Panc1 (cell line): ENCODE measurements around the gene DCAF4. TPM values are rescaled to one million over a fixed set of nuclear protein-coding genes. Genes with fewer than 3 reads are reported as not detected.

Source experiments
- ATAC-seq: fragments of 200-7000 bp; cut with Tn5 transposase; 2 replicates; pipeline ENCODE4 v1.9.1; 2020; ENCODE audit warnings: mild to moderate bottlenecking, moderate library complexity
- BruUV-seq: library from RNA; stranded (reverse); fragments of 400-500 nt; replicated peaks from 2 replicates; lab custom pipeline; 2021; lab: Mats Ljungman, UMichigan
- CTCF ChIA-PET: fragments of 300-600 bp; sonication (Branson Sonifier 250); formaldehyde crosslinking; loops from one replicate; lab custom pipeline; 2022; ENCODE audit warnings: antibody characterized with exemption; lab: Charles Lee
- POLR2A ChIA-PET: fragments of 300-600 bp; sonication (Branson Sonifier 250); formaldehyde crosslinking; loops from one replicate; lab custom pipeline; 2022; ENCODE audit warnings: antibody characterized with exemption; lab: Charles Lee
- DNase-seq: peaks from one replicate; pipeline ENCODE4 v3.0.0-alpha.2; 2010; ENCODE audit warnings: low read depth, low spot score
- H3K27ac ChIP-seq: 2 replicates; pipeline ENCODE4 v1.5.1; 2011; ENCODE audit warnings: mild to moderate bottlenecking, low read length, inconsistent platforms
- H3K27me3 ChIP-seq: fragments of 200-500 bp; sonication (Bioruptor generic); 2 replicates; pipeline ENCODE4 v1.6.0; 2014; ENCODE audit warnings: low read length, inconsistent platforms; ENCODE audit not compliant: control insufficient read depth, insufficient read depth
- H3K36me3 ChIP-seq: fragments of 200-500 bp; sonication (Bioruptor generic); 2 replicates; pipeline ENCODE4 v1.5.1; 2014; ENCODE audit warnings: inconsistent platforms, mild to moderate bottlenecking, low read length, moderate library complexity; ENCODE audit not compliant: control insufficient read depth, insufficient read depth
- H3K4me1 ChIP-seq: 2 replicates; pipeline ENCODE4 v1.5.1; 2011; ENCODE audit warnings: inconsistent platforms, mild to moderate bottlenecking, low read length, moderate library complexity; ENCODE audit not compliant: control insufficient read depth, insufficient read depth
- H3K4me3 ChIP-seq, 2 experiments: 2 replicates each; pipeline ENCODE4 v1.5.1; 2011 to 2012; ENCODE audit warnings: low read depth in 2 of 2, low read length in 2 of 2, mild to moderate bottlenecking in 2 of 2, inconsistent platforms in 1 of 2, moderate library complexity in 1 of 2
- H3K9me3 ChIP-seq: fragments of 200-500 bp; sonication (Bioruptor generic); 2 replicates; pipeline ENCODE4 v1.5.1; 2014; ENCODE audit warnings: low read depth, mild to moderate bottlenecking, inconsistent platforms, low read length, moderate library complexity; ENCODE audit not compliant: control insufficient read depth, insufficient read depth
- POLR2AphosphoS5 ChIP-seq: IDR thresholded peaks from 2 replicates; pipeline ENCODE4 v1.6.1; 2012; ENCODE audit warnings: mild to moderate bottlenecking, low read depth, low read length, moderate library complexity
- SIN3A ChIP-seq: IDR thresholded peaks from 2 replicates; pipeline ENCODE4 v1.6.1; 2012; ENCODE audit warnings: low read depth, mild to moderate bottlenecking, low read length, moderate library complexity, borderline replicate concordance; ENCODE audit not compliant: insufficient read depth
- TCF7L2 ChIP-seq: IDR thresholded peaks from 2 replicates; pipeline ENCODE4 v1.6.1; 2011; ENCODE audit warnings: mild to moderate bottlenecking, low read depth, low read length, inconsistent platforms
- in situ Hi-C: cut with HindIII; loops from 2 replicates; pipeline ENCODE4 v1.10.0; 2016; ENCODE audit warnings: low sequenced_read_pairs, low pct_unique_long_range_greater_than_20kb
- intact Hi-C: fragments of 100-400 bp; cut with micrococcal nuclease; formaldehyde crosslinking; loops from one replicate; pipeline ENCODE4 v1.10.0; 2022; ENCODE audit not compliant: unreplicated experiment
- total RNA-seq: library from RNA; stranded (reverse); gene quantifications from one replicate; pipeline ENCODE4 v1.2.1, GENCODE V29; 2021; ENCODE audit not compliant: unreplicated experiment
- TF ChIP-seq, protein P1 (sequence below), 2 experiments: IDR thresholded peaks; 2 replicates each; pipeline ENCODE4 v1.6.1; 2011 to 2012; ENCODE audit warnings: low read depth in 2 of 2, control low read depth in 1 of 2, low read length in 1 of 2, mild to moderate bottlenecking in 1 of 2, moderate library complexity in 1 of 2; ENCODE audit not compliant: insufficient read depth in 1 of 2
- TF ChIP-seq, protein P2 (sequence below): fragments of 450-650 bp; IDR thresholded peaks from 2 replicates; pipeline ENCODE4 v1.5.1; 2017; ENCODE audit warnings: mild to moderate bottlenecking

DCAF4 gene
- total RNA-seq, 1 experiment from 2014 or later = 18.2 TPM

- no peak for DNase-seq
- no peak for ATAC-seq
- ChIA-PET CTCF (no interaction called here), POLR2A (no interaction called here)
- no TSS peak for BruUV-seq
- H3K9me3 ChIP-seq = no peaks in the 10 kb centered on the region
- no peaks in the 10 kb centered on the region for H3K4me1 ChIP-seq
- no peak for TF ChIP-seq POLR2AphosphoS5
- TF ChIP-seq SIN3A = no peak
- TF ChIP-seq, protein P1, sequence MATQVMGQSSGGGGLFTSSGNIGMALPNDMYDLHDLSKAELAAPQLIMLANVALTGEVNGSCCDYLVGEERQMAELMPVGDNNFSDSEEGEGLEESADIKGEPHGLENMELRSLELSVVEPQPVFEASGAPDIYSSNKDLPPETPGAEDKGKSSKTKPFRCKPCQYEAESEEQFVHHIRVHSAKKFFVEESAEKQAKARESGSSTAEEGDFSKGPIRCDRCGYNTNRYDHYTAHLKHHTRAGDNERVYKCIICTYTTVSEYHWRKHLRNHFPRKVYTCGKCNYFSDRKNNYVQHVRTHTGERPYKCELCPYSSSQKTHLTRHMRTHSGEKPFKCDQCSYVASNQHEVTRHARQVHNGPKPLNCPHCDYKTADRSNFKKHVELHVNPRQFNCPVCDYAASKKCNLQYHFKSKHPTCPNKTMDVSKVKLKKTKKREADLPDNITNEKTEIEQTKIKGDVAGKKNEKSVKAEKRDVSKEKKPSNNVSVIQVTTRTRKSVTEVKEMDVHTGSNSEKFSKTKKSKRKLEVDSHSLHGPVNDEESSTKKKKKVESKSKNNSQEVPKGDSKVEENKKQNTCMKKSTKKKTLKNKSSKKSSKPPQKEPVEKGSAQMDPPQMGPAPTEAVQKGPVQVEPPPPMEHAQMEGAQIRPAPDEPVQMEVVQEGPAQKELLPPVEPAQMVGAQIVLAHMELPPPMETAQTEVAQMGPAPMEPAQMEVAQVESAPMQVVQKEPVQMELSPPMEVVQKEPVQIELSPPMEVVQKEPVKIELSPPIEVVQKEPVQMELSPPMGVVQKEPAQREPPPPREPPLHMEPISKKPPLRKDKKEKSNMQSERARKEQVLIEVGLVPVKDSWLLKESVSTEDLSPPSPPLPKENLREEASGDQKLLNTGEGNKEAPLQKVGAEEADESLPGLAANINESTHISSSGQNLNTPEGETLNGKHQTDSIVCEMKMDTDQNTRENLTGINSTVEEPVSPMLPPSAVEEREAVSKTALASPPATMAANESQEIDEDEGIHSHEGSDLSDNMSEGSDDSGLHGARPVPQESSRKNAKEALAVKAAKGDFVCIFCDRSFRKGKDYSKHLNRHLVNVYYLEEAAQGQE (IDR thresholded peaks at IDR 0.05; ENCODE audit: insufficient read depth in 1 of 2, low read depth in 2 of 2, low read length in 1 of 2) = no peak
- TF ChIP-seq TCF7L2 = no peak
- TF ChIP-seq, protein P2, sequence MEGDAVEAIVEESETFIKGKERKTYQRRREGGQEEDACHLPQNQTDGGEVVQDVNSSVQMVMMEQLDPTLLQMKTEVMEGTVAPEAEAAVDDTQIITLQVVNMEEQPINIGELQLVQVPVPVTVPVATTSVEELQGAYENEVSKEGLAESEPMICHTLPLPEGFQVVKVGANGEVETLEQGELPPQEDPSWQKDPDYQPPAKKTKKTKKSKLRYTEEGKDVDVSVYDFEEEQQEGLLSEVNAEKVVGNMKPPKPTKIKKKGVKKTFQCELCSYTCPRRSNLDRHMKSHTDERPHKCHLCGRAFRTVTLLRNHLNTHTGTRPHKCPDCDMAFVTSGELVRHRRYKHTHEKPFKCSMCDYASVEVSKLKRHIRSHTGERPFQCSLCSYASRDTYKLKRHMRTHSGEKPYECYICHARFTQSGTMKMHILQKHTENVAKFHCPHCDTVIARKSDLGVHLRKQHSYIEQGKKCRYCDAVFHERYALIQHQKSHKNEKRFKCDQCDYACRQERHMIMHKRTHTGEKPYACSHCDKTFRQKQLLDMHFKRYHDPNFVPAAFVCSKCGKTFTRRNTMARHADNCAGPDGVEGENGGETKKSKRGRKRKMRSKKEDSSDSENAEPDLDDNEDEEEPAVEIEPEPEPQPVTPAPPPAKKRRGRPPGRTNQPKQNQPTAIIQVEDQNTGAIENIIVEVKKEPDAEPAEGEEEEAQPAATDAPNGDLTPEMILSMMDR = no peak
- peaks cover 16% of the 10 kb centered on the region for H3K27me3 ChIP-seq
- no peak overlapping the region for H3K4me3 ChIP-seq
- intact Hi-C loops = no loop called here
- H3K36me3 ChIP-seq = no peaks in the 10 kb centered on the region
- in situ Hi-C loops = no loop called here
- H3K27ac ChIP-seq = no peak overlapping the region
Observed at GRCh38 chr14:72888636-72889201, 37.5 kb upstream of the DCAF4 start.

GRCh38 chr14:72889366-72889765, 36.9 kb upstream of the DCAF4 start:
- intact Hi-C loops = no loop called here
- CTCF ChIA-PET = no interaction called here
- POLR2A ChIA-PET = no interaction called here

More at GRCh38 chr14:72889366-72889765, 36.9 kb upstream of the DCAF4 start:
- BruUV-seq = no TSS peak
- ATAC-seq (no peak), DNase-seq (no peak)
- H3K27me3 ChIP-seq = peaks cover 16% of the 10 kb centered on the region
- no peaks in the 10 kb centered on the region for H3K9me3 ChIP-seq
- in situ Hi-C loops = no loop called here
- TF ChIP-seq POLR2AphosphoS5 (no peak), TCF7L2 (no peak), SIN3A (no peak)
- TF ChIP-seq, protein P1 (IDR thresholded peaks at IDR 0.05; ENCODE audit: insufficient read depth in 1 of 2, low read depth in 2 of 2, low read length in 1 of 2) = no peak
- TF ChIP-seq, protein P2 = no peak
- H3K4me1 ChIP-seq = no peaks in the 10 kb centered on the region
- no peak overlapping the region for H3K27ac ChIP-seq
- H3K36me3 ChIP-seq = peaks cover 2% of the 10 kb centered on the region; the same call in 1 of the 2 replicates
- no peak overlapping the region for H3K4me3 ChIP-seq
